ENCODE data around the gene KLK2.

The KLK2 gene

DNA sequence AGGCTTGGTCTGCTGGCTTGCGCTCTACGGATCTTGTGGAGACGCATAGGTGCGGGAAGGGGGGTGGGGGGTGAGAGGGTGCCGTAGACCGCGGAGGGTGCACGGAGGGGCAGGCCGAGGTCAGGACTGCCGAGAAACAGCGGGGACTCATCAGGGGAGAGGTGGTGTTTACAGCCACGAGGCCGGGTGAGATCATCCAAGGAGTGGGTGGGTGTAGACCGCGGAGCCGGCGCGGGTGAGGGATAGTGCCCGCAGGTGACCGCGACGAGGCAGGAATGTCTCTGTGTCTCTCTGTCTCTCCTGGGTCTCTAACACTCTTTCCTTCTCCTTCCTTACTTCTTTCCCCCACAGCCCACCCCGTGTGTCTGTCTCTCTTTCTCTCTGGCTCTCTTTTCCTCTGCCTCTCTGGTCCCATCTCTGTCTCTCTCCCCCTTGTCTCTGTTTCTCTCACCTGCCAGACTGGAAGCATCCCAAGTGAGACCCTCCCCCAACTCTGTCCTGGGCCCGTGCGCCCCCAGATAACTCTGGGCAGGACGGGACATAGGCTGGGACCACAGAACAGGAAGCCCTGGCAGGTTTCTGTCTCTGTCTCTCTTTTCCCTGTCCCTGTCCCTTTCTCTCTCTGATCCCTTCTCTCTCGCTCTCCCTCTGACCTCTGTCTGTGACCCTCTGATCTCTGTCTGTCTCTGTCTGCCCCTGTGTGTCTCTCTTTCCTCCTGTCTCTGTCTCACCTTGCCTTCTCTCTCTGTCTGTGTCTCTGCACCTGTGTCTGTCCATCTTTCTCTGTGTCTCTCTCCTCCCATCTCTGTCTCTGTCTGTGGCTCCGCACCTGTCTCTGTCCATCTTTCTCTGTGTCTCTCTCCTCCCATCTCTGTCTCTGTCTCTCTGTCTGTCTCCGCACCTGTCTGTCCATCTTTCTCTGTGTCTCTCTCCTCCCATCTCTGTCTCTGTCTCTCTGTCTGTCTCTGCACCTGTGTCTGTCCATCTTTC, 39.8 kb downstream of the KLK2 start:
- FAIRE-seq = no peak
- no peak for DNase-seq (ENCODE audit: extremely low spot score, insufficient read length, low read depth)

DNA sequence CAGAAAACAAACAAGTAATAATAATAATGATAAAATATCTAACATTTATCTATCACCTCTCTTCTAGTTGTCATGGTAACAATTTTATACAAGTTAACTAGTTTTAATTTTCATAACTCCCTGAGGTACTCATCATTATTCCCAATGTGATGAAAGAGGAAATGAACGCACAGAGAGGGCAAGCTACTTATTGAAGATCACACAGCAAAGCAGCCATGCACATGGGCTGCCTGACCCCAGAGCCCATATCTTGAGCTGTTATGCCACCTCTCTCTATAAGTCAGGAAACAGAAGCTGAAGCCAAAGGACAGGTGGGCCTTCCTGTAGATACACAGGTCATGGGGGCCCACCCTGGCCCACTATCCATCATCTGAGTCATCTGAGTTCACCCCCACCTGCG, 42.8 kb downstream of the KLK2 start:
- no peak for FAIRE-seq
- no peak for DNase-seq (ENCODE audit: extremely low spot score, insufficient read length, low read depth)

DNA sequence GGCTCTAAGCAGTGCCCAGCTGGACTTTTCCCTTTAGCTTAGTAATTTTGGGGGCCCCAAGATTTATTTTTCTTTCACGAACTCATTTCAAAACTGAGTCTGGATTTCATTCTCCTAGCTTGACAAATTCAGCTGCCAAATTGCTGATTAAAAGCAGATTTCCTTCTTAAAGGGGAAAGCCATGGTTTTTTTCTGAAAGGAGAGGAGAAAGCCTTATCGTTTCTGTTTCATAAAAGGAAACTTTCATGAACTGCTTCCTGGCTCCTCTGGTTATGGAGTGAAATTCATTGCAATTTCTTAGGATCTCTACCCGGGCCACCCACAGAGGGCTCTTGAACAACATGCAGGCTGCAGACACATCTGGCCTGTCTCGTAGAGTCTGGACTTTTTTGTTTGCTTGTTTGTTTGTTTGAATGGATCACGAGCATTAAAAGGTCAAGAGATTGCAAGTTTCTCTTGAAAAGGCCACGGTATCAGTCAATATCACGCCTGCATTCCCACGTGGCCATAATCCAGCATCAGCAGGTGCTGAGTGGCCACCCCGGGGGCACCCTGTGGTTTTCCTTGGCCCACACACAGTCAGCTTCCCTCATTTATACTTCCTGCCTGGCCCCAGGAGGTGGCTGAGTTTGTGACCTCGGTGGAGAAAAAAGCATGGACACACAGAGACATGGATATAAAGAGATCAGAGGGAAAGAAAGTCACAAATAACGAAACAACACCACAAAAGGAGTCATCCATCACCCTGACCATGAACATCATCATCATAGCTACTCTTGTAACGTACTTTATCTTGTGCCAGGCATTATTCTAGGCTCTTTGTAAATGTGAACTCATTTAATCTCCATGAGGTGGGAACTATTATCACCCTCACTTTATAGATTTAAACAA, 48.4 kb downstream of the KLK2 start:
- DNase-seq (ENCODE audit: extremely low spot score, insufficient read length, low read depth) = no peak
- FAIRE-seq = no peak

DNA sequence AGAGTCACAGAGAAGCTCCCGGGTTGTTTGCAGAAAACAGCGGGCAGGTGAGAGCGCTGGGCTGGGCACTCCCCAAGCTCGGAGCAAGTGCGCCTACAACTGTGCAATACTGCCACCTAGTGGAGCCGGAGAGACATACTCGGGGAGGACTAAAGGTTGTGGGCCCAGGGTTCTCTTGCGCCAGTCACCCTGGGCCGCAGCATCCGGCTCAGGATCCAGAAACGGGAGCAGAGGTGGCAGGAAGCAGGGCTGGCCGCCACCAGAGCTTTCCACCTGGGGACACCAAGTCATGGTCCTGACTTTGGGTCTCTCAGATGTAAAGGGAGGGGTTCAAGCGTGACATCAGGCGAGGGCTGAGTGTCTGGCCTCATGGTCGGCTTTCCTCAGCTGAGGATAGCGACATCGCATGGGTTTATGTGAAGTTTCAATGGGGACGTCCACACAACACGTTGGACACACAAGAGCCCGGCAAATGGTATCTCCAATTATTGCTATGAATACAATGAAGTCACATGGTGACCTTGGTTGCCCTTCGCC, 49.1 kb downstream of the KLK2 start:
- FAIRE-seq (peak; percentile 91), DNase-seq (ENCODE audit: extremely low spot score, insufficient read length, low read depth) (peak; percentile 79)

DNA sequence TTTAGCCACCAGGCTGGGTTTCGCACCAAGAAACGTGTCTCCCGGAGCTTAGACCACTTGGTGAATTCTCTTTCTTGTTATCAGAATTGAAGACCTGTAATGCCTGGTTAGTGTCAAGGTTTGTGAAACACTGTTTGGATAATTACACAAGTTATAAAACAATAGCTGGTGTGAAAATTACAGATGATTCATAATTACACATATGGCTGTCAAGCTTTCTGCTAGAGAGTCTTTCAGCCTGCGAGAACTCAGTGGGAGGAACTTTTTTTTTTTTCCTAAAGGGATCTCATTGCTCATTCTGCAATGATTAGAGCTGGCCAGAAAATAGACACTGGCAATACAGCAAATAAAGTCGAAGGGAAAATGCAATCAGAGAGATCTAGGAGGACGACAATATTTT, 51.3 kb downstream of the KLK2 start:
- FAIRE-seq (no peak), DNase-seq (ENCODE audit: extremely low spot score, insufficient read length, low read depth) (no peak)

DNA sequence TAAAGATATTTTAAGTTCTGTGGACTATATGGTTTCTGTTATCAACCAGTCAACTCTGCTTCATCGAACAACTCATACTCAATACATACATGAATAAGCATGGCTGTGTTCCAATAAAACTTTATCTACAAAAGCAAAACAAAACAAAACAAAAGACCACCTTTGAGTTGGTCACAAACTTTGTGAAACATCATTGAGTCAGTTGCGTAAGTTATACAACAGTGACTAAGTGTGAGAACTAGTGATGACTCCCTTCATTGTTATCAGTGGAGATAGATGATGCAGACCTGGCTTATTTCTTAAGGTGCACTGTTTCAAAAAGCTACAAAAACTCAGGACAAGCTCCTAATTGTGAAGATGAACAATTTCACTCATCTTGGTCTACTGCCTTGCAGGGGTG, 52.5 kb downstream of the KLK2 start:
- DNase-seq (ENCODE audit: extremely low spot score, insufficient read length, low read depth) = no peak
- no peak for FAIRE-seq

DNA sequence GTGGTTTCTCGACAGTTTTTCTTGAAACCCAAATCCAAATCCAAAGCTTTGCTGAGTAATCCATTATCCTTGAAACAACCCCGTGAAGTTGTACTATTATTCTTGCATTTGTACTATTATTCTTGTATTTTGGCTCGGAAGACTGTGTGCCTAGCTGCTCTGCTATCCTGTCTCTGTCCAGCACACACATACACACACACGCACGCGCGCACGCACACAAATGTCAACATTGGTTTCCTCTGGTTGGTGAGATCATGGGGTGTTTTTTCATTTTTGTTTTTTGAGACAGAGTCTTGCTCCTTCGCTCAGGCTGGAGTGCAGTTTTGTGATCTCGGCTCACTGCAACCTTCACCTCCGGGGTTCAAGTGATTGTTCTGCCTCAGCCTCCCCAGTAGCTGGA, 52.9 kb downstream of the KLK2 start:
- no peak for DNase-seq (ENCODE audit: extremely low spot score, insufficient read length, low read depth)
- no peak for FAIRE-seq

DNA sequence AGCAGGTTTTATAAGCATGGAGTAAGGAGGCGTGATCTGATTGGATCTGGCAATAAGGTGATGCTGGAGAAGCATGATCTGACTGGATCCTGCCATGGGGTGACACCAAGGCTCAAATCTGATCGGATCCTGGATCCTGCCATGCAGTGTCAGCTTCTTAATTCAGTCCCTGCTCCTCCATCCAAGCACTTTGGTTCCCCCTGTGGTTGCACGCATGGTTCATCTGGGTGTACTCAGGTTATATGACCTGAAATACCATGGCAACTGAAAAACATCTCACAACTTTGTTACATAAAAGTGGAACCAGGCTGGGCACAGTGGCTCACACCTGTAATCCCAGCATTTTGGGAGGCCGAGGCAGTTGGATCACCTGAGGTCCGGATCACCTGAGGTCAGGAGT, 55.6 kb downstream of the KLK2 start:
- DNase-seq (ENCODE audit: extremely low spot score, insufficient read length, low read depth) (no peak), FAIRE-seq (no peak)

Measured in GM18507 (cell line).